HG03097 (cell line): ENCODE results near the gene COX8A.
"Not testable (repeated sequence)": the region's sequence is repeated elsewhere in the genome, so short reads cannot be mapped to it uniquely, and the experiment has no call there.

Source experiments
- ATAC-seq: cut with Tn5 transposase; IDR thresholded peaks from one replicate; pipeline ENCODE4 v1.9.1; 2021; ENCODE audit not compliant: unreplicated experiment, low FRiP score

Gene COX8A

GRCh38 chr11:63974259-63975143 is at the start of gene COX8A:
Gene COX8A, plus strand, starts transcription at chr11:63974620. Its CDS starts 61 bp downstream, at chr11:63974681.
- ATAC-seq, result peak; percentile 91

GRCh38 chr11:63929616-63930015 is 44.8 kb upstream of the COX8A start:
- no peak for ATAC-seq

- ATAC-seq, result no peak
Observed at GRCh38 chr11:63931045-63931444, 43.4 kb upstream of the COX8A start.

GRCh38 chr11:63931876-63932275 is 42.5 kb upstream of the COX8A start:
- no peak for ATAC-seq

- no peak for ATAC-seq
Observed at GRCh38 chr11:63933459-63933858, 41.0 kb upstream of the COX8A start.

GRCh38 chr11:63937713-63938478 is 36.5 kb upstream of the COX8A start:
- peak; percentile 19 for ATAC-seq

- peak; percentile 87 for ATAC-seq
Observed at GRCh38 chr11:63938479-63939396, 35.7 kb upstream of the COX8A start, which contains the start of gene NAA40. Gene NAA40, plus strand, starts transcription at chr11:63939002. Its CDS starts 95 bp downstream, at chr11:63939097.

GRCh38 chr11:63939397-63939891 is 35.0 kb upstream of the COX8A start:
- no peak for ATAC-seq

GRCh38 chr11:63940786-63941185 is 33.6 kb upstream of the COX8A start:
- ATAC-seq, result no peak

GRCh38 chr11:63941901-63942300 is 32.5 kb upstream of the COX8A start:
- no peak for ATAC-seq

- no peak for ATAC-seq
Observed at GRCh38 chr11:63942803-63943202, 31.6 kb upstream of the COX8A start.

GRCh38 chr11:63944987-63945386 is 29.4 kb upstream of the COX8A start:
- no peak for ATAC-seq

GRCh38 chr11:63945477-63946163 is 28.8 kb upstream of the COX8A start:
- no peak for ATAC-seq

- ATAC-seq, result peak; percentile 64
Observed at GRCh38 chr11:63951779-63952536, 22.5 kb upstream of the COX8A start.

GRCh38 chr11:63952570-63952969 is 21.9 kb upstream of the COX8A start:
- ATAC-seq, result no peak

- ATAC-seq, result no peak
Observed at GRCh38 chr11:63958008-63958407, 16.4 kb upstream of the COX8A start.

- no peak for ATAC-seq
Observed at GRCh38 chr11:63961608-63962412, 12.6 kb upstream of the COX8A start.

- not testable (repeated sequence) for ATAC-seq
Observed at GRCh38 chr11:63963895-63964294, 10.5 kb upstream of the COX8A start.
